ENCODE data around the gene NKAIN4. TPM values are rescaled to one million over a fixed set of nuclear protein-coding genes. Genes with fewer than 3 reads are reported as not detected.

NKAIN4 gene
- total RNA-seq, 1 experiment from 2014 or later = 3.0 TPM

DNA sequence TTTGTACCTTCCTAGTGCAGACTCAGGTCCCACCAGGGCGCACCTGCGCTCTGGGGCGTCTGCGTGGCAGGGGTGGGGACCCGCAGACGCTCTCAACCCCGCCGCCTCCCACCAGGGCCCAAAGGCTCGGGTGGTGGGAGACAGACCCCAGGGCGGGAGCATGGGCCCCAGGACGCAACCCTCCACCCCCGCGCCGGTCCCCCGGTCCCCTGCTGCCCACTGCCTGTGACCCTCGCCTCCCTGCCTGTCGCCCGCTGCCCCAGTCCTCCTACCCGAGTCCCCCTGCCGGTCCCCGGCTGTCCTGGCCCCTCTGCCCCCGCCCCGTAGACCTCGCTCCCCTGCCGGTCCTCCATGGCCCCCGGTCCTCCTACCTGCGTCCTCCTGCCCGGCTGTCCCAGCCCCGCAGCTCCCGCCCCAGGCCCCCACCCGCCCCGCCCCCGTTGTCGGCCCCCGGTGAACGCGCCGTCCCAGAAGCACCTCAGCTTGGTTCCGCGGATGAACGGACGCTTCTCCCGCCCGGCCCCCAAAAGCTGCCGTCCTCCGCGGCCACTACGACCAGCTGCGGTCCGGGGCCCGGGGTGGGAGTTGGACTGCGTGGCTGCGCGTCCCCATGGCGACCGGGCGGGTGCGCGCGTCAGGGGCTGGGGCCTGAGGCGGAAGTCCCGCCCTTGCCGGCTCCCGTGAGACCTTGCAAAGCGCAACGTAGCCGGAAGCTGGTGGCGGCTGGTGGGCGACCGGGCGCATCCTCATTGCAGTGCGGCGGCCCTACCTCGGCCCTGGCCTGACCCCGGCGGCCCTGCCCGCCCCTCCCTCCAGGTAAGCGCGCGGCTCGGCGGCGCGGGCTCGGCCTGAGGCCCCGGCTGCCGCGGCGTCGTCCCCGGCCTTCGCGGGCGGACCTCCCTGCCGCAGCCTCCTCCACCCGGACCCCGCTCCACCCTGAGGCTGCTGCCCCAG lies 18.1 kb upstream of the NKAIN4 start, which contains the start of gene ARFGAP1:
ARFGAP1 (plus strand) TSS at position 709 of the 954 bp plus-strand sequence. CDS start 2,768 bp downstream, outside the sequence.
- peaks cover 9% of the 10 kb centered on the region for H3K36me3 ChIP-seq (replicated peaks; ENCODE audit: control insufficient read depth, insufficient read depth, low read length)
- DNase-seq = peak; percentile 100
- H3K27me3 ChIP-seq (ENCODE audit: control insufficient read depth, insufficient read depth, low read length) = no peaks in the 10 kb centered on the region
- peak within 1 kb of the TSS; percentile 66 for H3K4me3 ChIP-seq (ENCODE audit: insufficient read depth, low read depth, low read length)

GRCh38 chr20:63270606-63271325 lies 16.5 kb upstream of the NKAIN4 start:
- DNase-seq = no peak
- H3K4me3 ChIP-seq (ENCODE audit: insufficient read depth, low read depth, low read length) = no peak overlapping the region
- no peaks in the 10 kb centered on the region for H3K36me3 ChIP-seq (replicated peaks; ENCODE audit: control insufficient read depth, insufficient read depth, low read length)
- no peaks in the 10 kb centered on the region for H3K27me3 ChIP-seq (ENCODE audit: control insufficient read depth, insufficient read depth, low read length)

DNA sequence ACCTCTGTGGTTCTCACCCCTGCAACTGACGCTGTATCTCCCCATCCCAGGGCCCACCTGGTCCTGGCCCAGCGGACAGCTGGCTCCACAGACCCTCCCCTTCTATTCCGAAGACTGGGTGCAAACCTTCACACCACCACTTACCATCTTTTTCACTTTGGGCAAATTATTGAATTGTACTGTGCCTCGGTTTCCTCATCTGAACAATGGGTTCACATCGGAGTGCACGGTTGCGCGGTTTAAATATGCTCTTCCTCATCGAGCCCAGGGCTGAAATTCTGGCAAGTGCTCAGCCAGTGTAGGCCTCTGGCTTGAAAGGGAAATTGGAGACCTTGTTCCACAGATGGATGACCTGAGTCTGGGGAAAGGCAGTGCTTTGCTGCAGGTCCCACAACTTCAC lies 15.5 kb upstream of the NKAIN4 start:
- no peaks in the 10 kb centered on the region for H3K27me3 ChIP-seq (ENCODE audit: control insufficient read depth, insufficient read depth, low read length)
- H3K4me3 ChIP-seq (ENCODE audit: insufficient read depth, low read depth, low read length) = no peak overlapping the region
- no peak for DNase-seq
- no peaks in the 10 kb centered on the region for H3K36me3 ChIP-seq (replicated peaks; ENCODE audit: control insufficient read depth, insufficient read depth, low read length)

DNA sequence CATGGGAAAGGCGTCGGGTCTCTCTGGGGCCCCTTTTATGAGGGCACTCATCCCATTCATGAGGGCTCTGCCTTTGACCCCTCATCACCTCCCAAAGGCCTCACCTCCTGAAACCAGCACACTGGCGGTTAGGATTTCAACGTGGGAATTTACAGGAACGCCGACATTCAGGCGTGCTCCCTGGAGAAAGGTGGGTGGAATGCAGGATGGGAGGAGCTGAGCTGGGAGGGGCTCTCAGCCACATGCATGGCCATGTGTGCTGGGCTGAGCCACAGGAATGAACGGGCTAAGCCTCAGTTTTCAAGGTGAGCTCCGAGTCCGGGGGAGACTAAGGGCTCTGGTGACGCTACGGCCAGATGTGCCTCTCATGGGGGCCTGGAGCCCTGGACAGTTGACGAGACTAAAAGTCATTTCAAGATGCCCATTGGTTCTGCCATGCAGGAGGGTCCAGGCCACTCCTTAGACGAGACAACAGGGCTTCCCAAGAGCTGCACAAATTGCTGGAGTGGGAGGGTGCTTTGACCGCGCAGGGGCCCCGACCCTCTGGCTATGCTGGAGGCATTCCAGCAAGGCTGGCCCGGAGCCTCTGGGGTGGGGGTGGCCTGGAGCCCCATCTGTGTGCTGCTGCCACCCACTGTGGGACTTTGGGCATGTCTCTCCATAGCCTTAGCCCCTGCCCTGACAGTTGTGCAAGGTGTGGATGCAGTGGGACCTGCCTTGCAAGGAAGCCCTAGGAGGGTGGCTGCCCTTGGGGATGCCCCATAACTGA lies 14.6 kb upstream of the NKAIN4 start:
- H3K27me3 ChIP-seq (ENCODE audit: control insufficient read depth, insufficient read depth, low read length) = no peaks in the 10 kb centered on the region
- no peaks in the 10 kb centered on the region for H3K36me3 ChIP-seq (replicated peaks; ENCODE audit: control insufficient read depth, insufficient read depth, low read length)
- peak; percentile 83 for DNase-seq
- H3K4me3 ChIP-seq (ENCODE audit: insufficient read depth, low read depth, low read length) = no peak overlapping the region

DNA sequence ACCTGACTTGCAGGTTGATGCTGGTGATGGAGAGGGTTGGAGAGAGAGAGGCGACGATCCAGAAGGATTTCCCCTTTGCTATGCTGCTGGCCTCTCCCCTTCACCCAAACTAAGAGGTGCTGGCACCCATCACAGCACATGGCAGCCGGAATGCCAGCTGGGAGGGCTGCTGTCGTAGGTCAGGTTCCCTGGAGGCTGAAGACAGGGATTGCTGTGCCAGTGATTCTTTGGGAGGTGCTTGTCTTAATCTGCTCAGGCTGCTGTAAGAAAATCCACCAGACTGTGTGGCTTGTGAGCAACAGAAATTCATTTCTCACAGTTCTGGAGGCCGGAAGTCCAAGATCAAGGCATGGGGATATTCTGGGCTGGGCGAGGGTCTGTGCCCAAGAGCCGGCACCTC lies 14.0 kb upstream of the NKAIN4 start:
- no peaks in the 10 kb centered on the region for H3K27me3 ChIP-seq (ENCODE audit: control insufficient read depth, insufficient read depth, low read length)
- DNase-seq = no peak
- no peak overlapping the region for H3K4me3 ChIP-seq (ENCODE audit: insufficient read depth, low read depth, low read length)
- H3K36me3 ChIP-seq (replicated peaks; ENCODE audit: control insufficient read depth, insufficient read depth, low read length) = no peaks in the 10 kb centered on the region

- Histone ChIP-seq H3K4me3 (ENCODE audit: insufficient read depth, low read depth, low read length) (no peak overlapping the region), H3K36me3 (replicated peaks; ENCODE audit: control insufficient read depth, insufficient read depth, low read length) (no peaks in the 10 kb centered on the region), H3K27me3 (ENCODE audit: control insufficient read depth, insufficient read depth, low read length) (no peaks in the 10 kb centered on the region)
- DNase-seq = no peak
Measured at GRCh38 chr20:63267691-63268090, 13.4 kb upstream of the NKAIN4 start.

DNA sequence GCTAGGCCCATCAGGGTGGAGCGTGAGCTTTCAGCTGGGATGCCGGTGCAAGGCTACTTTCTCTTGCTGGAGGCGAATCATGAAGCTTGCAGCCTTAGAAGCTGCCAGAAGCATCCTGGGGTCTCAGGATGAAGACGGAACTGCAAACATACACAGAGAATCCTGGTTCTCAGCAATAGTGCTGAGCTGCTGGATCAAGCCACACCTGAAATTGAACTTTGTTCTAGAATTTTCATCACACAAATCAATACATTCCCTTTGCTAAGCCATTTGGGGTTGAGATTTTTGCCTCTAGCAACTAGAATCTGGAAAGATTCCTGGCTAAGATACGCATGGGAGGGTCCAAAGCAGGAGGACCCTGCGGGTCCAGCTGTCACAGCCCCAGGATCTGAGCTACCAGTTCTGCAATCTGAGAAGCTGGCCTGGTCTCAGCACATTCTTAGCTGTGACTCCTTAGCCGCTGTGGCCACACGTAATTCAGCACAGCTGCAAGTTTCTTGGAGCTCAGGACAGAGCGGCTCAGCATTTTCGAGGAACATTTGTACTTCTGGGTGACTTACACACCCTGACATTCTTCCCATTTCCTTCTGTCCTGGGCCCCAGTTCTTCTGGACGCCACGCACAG lies 11.7 kb upstream of the NKAIN4 start:
- no peak for DNase-seq

GRCh38 chr20:63264519-63264918 lies 10.3 kb upstream of the NKAIN4 start:
- H3K27me3 ChIP-seq (ENCODE audit: control insufficient read depth, insufficient read depth, low read length) = no peaks in the 10 kb centered on the region
- no peaks in the 10 kb centered on the region for H3K36me3 ChIP-seq (replicated peaks; ENCODE audit: control insufficient read depth, insufficient read depth, low read length)
- H3K4me3 ChIP-seq (ENCODE audit: insufficient read depth, low read depth, low read length) = no peak overlapping the region
- DNase-seq = no peak

More for the DNA sequence above, 11.7 kb upstream of the NKAIN4 start:
- no peaks in the 10 kb centered on the region for H3K27me3 ChIP-seq (ENCODE audit: control insufficient read depth, insufficient read depth, low read length)
- H3K4me3 ChIP-seq (ENCODE audit: insufficient read depth, low read depth, low read length) = no peak overlapping the region
- no peaks in the 10 kb centered on the region for H3K36me3 ChIP-seq (replicated peaks; ENCODE audit: control insufficient read depth, insufficient read depth, low read length)

DNA sequence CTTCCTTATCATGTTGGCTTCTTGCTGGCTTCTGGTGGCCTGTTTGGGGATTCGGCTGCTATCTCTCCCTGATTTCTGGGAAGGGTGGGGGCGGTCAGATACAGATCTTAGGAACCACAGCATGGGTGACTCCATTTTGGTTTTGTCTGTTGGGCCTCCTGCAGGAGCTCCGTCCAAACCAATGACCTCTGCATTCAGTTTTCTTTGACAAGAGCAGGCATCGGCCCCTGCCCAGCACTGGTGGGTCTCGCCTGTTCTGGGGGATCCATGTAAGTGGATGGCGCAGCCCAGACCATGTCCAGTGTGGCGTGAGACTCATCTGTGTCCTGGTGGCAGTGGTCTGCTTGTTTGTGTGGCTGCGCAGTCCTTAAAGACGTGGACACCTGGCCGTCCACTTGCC lies 9.7 kb upstream of the NKAIN4 start:
- DNase-seq = no peak
- H3K4me3 ChIP-seq (ENCODE audit: insufficient read depth, low read depth, low read length) = no peak overlapping the region
- no peaks in the 10 kb centered on the region for H3K27me3 ChIP-seq (ENCODE audit: control insufficient read depth, insufficient read depth, low read length)
- H3K36me3 ChIP-seq (replicated peaks; ENCODE audit: control insufficient read depth, insufficient read depth, low read length) = no peaks in the 10 kb centered on the region

DNA sequence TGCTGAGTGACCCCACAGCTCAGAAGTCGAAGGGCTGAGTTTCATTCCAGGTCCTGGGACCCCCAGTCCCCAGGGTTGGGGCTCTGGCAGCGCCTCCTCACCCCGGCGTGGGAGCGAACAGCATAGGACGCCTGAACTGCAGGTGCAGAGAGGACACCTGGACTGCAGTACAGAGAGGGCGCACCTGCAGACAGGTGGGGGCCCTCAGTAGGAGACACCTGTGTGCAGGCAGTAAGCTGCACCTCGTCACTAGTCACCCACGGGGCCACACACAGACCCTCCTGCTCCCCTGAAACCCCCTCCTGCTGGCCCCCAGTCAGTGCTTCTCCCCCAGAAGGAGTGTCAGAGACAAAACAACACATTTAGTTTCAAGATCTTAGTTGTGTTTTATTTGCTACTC lies 8.6 kb upstream of the NKAIN4 start:
- no peak for DNase-seq
- Histone ChIP-seq H3K27me3 (ENCODE audit: control insufficient read depth, insufficient read depth, low read length) (no peaks in the 10 kb centered on the region), H3K4me3 (ENCODE audit: insufficient read depth, low read depth, low read length) (no peak overlapping the region), H3K36me3 (replicated peaks; ENCODE audit: control insufficient read depth, insufficient read depth, low read length) (no peaks in the 10 kb centered on the region)

DNA sequence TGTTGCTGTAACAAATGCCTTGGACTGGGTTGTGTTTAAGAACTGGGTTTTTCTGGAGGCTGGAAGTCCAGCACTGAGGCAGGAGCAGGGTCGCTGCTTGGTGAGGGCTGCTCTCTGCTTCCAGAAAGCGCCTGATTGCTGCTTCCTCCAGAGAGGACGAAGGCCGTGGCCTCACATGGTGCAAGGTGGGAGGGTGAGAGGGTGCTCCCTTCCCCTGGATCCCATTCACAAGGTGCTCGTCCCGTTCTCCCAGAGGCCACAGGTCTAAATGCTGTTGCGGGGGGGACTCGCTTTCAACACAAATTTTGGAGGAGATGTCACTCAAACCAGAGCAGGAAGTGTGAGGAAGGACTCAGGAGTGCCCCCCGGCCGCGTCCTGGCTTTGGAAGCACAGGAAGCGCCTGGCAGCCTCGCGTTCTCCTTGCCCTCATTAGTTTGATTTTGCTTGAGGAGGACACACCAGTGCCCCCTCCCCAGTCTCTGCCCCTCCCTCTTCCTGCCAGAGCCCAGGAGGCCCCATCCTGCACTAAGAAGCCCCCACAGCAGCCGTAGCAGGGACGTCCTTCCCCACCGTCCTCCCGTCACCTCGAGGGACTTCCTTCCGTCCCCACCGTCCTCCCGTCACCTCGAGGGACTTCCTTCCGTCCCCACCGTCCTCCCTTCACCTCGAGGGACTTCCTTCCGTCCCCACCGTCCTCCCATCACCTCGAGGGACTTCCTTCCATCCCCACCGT lies 7.7 kb upstream of the NKAIN4 start:
- Histone ChIP-seq H3K27me3 (ENCODE audit: control insufficient read depth, insufficient read depth, low read length) (no peaks in the 10 kb centered on the region), H3K36me3 (replicated peaks; ENCODE audit: control insufficient read depth, insufficient read depth, low read length) (no peaks in the 10 kb centered on the region), H3K4me3 (ENCODE audit: insufficient read depth, low read depth, low read length) (no peak overlapping the region)
- no peak for DNase-seq

DNA sequence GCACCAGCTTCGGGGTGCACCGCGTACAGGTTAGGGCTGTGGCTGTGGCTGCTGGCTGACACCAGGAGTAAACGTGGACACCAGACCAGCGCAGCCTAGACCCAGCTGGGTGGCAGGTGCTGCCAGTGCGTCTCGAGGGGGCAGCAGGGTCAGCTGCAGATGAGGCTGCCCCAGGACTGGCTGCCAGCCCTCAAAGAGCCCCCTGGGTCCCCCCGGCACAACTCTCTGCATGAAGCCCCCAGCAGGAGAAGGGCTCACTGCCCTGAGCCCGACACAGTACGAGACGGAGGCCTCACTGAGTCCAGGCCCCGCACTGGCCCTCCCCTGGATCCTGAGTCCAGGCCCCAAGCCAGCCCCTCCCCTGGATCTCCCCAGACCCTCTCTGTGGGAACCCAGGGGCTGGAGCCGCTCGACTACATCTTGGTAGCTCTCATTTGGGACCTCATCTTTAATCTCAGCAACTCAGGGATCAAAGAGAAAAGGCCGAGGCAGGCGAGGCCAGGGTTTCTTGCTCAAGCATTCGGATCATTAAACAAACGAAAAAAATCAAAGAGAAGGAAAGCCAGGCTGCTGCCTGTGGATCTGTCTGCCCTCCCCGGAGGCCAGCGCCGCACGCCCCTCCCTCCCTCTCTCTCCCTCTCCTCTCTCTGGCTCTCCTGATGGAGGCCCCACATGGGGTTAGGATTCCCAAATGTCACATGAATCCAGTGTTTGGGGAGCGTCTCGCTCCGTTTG lies 7.0 kb upstream of the NKAIN4 start:
- Histone ChIP-seq H3K27me3 (ENCODE audit: control insufficient read depth, insufficient read depth, low read length) (no peaks in the 10 kb centered on the region; the same call in 1 of the 2 replicates), H3K4me3 (ENCODE audit: insufficient read depth, low read depth, low read length) (no peak overlapping the region), H3K36me3 (replicated peaks; ENCODE audit: control insufficient read depth, insufficient read depth, low read length) (no peaks in the 10 kb centered on the region)
- no peak for DNase-seq

- DNase-seq = no peak
- Histone ChIP-seq H3K4me3 (ENCODE audit: insufficient read depth, low read depth, low read length) (no peak overlapping the region), H3K36me3 (replicated peaks; ENCODE audit: control insufficient read depth, insufficient read depth, low read length) (no peaks in the 10 kb centered on the region), H3K27me3 (ENCODE audit: control insufficient read depth, insufficient read depth, low read length) (peaks cover 4% of the 10 kb centered on the region)
Measured at GRCh38 chr20:63260521-63260920, 6.3 kb upstream of the NKAIN4 start.

Measured in H7 (cell line).